Osteoblast (primary cell): ENCODE measurements around the gene ABCA13. TPM values are rescaled to one million over a fixed set of nuclear protein-coding genes. Genes with fewer than 3 reads are reported as not detected.

Experiments
- DNase-seq: peaks from one replicate; pipeline ENCODE4 v3.0.0; 2011; ENCODE audit warnings: low spot score, mixed read lengths; ENCODE audit not compliant: insufficient read length; ENCODE audit errors: missing footprints
- H2AFZ ChIP-seq: 2 replicates; pipeline ENCODE4 v1.6.0; 2011; ENCODE audit warnings: mild to moderate bottlenecking, low read length
- H3K27ac ChIP-seq: 2 replicates; pipeline ENCODE4 v1.5.1; 2011; ENCODE audit warnings: mild to moderate bottlenecking, low read depth, low read length, moderate library complexity
- H3K27me3 ChIP-seq: 2 replicates; pipeline ENCODE4 v1.6.0; 2012; ENCODE audit warnings: mild to moderate bottlenecking, control low read depth, inconsistent platforms, low read length, moderate library complexity; ENCODE audit not compliant: insufficient read depth
- H3K36me3 ChIP-seq: 2 replicates; pipeline ENCODE4 v1.5.1; 2011; ENCODE audit warnings: mild to moderate bottlenecking, low read length, control low read depth, moderate library complexity; ENCODE audit not compliant: insufficient read depth
- H3K4me1 ChIP-seq: 2 replicates; pipeline ENCODE4 v1.5.1; 2011; ENCODE audit warnings: mild to moderate bottlenecking, low read length, control low read depth, moderate library complexity; ENCODE audit not compliant: insufficient read depth
- H3K4me2 ChIP-seq: 2 replicates; pipeline ENCODE4 v1.6.0; 2011; ENCODE audit warnings: mild to moderate bottlenecking, low read length; ENCODE audit not compliant: insufficient read depth
- H3K4me3 ChIP-seq: fragments of 200-600 bp; sonication (generic); 3 replicates; pipeline ENCODE4 v1.5.1; 2012; ENCODE audit warnings: mild to moderate bottlenecking, low read length, inconsistent platforms; ENCODE audit not compliant: insufficient read depth
- H3K79me2 ChIP-seq: 2 replicates; pipeline ENCODE4 v1.6.0; 2012; ENCODE audit warnings: mild to moderate bottlenecking, low read length, control low read depth, inconsistent platforms; ENCODE audit not compliant: insufficient read depth
- H3K9me3 ChIP-seq: 2 replicates; pipeline ENCODE4 v1.5.1; 2011; ENCODE audit warnings: low read depth, low read length, control low read depth
- H4K20me1 ChIP-seq: 2 replicates; pipeline ENCODE4 v1.6.0; 2012; ENCODE audit warnings: mild to moderate bottlenecking, low read length, control low read depth; ENCODE audit not compliant: insufficient read depth
- CTCF ChIP-seq: IDR thresholded peaks from 2 replicates; pipeline ENCODE4 v1.5.1; 2011; ENCODE audit warnings: mild to moderate bottlenecking, low read depth, low read length, moderate library complexity; ENCODE audit errors: extremely low read depth
- total RNA-seq: library from RNA; depleted of rRNA; stranded (reverse); fragments of >200 nt; gene quantifications from 2 replicates; pipeline ENCODE4 v1.2.3, GENCODE V29; 2012

ABCA13 gene
- total RNA-seq, 1 donor = 3.6 TPM

GRCh38 chr7:48225101-48225500 lies 53.8 kb downstream of the ABCA13 start:
- Histone ChIP-seq H2AFZ (no peak overlapping the region), H3K79me2 (no peaks in the 10 kb centered on the region), H3K27me3 (peaks cover 5% of the 10 kb centered on the region), H3K36me3 (no peaks in the 10 kb centered on the region), H3K4me2 (no peak overlapping the region), H3K27ac (no peak overlapping the region), H3K9me3 (no peaks in the 10 kb centered on the region), H3K4me1 (no peaks in the 10 kb centered on the region), H4K20me1 (no peaks in the 10 kb centered on the region), H3K4me3 (no peak overlapping the region)
- no peak for DNase-seq
- no peak for TF ChIP-seq CTCF

GRCh38 chr7:48237354-48237753 lies 66.1 kb downstream of the ABCA13 start:
- no peaks in the 10 kb centered on the region for H3K9me3 ChIP-seq
- H2AFZ ChIP-seq = no peak overlapping the region
- no peak overlapping the region for H3K27ac ChIP-seq
- peaks cover 2% of the 10 kb centered on the region for H3K27me3 ChIP-seq
- DNase-seq = no peak
- H3K36me3 ChIP-seq = no peaks in the 10 kb centered on the region
- H3K4me1 ChIP-seq = no peaks in the 10 kb centered on the region
- no peak overlapping the region for H3K4me3 ChIP-seq
- H3K79me2 ChIP-seq = no peaks in the 10 kb centered on the region
- no peaks in the 10 kb centered on the region for H4K20me1 ChIP-seq
- no peak for TF ChIP-seq CTCF
- no peak overlapping the region for H3K4me2 ChIP-seq

GRCh38 chr7:48242846-48243245 lies 71.6 kb downstream of the ABCA13 start:
- Histone ChIP-seq H3K4me1 (peaks cover 7% of the 10 kb centered on the region), H3K36me3 (no peaks in the 10 kb centered on the region), H2AFZ (no peak overlapping the region), H4K20me1 (no peaks in the 10 kb centered on the region), H3K27me3 (no peaks in the 10 kb centered on the region), H3K79me2 (no peaks in the 10 kb centered on the region), H3K4me2 (no peak overlapping the region), H3K4me3 (no peak overlapping the region), H3K9me3 (no peaks in the 10 kb centered on the region), H3K27ac (no peak overlapping the region)
- DNase-seq = no peak
- no peak for TF ChIP-seq CTCF

- H3K9me3 ChIP-seq = no peaks in the 10 kb centered on the region
- peaks cover 7% of the 10 kb centered on the region for H3K4me1 ChIP-seq
- no peak for TF ChIP-seq CTCF
- H3K27me3 ChIP-seq = no peaks in the 10 kb centered on the region
- H2AFZ ChIP-seq = peak overlapping the region; percentile 50
- no peaks in the 10 kb centered on the region for H4K20me1 ChIP-seq
- no peaks in the 10 kb centered on the region for H3K36me3 ChIP-seq
- no peak overlapping the region for H3K27ac ChIP-seq
- H3K4me3 ChIP-seq = no peak overlapping the region
- no peak for DNase-seq
- H3K4me2 ChIP-seq = peak overlapping the region; percentile 45
- no peaks in the 10 kb centered on the region for H3K79me2 ChIP-seq
Measured at GRCh38 chr7:48244864-48245271, 73.6 kb downstream of the ABCA13 start.
